NT2/D1 (cell line): Measurements from ENCODE around the gene TMEM164.

Experiments used
- SUZ12 ChIP-seq: IDR thresholded peaks from 2 replicates; pipeline ENCODE4 v1.6.1; 2011; ENCODE audit not compliant: insufficient read length, insufficient read depth; ENCODE audit errors: extremely low read depth
- YY1 ChIP-seq: IDR thresholded peaks from 2 replicates; pipeline ENCODE4 v1.6.1; 2011; ENCODE audit not compliant: insufficient read length, insufficient read depth

DNA sequence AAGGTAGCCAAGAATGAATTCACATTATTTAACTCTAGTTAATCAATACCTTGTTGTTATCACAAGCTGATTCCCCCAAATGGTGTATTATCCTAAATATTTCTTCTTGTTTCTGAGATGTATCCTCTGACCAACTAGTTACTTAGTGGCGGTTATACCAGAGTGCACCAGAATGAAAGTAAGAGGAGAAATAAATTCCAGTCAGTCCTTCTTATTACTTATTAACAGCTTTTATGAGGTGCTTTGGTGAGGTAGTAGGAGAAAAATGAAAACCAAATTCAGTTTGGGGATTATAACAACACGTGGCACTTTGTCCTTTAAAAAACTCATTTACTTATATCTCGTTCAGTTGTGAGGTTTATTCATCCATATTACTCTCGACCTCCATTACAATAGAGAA, 213.1 kb downstream of the TMEM164 start:
- no peak for TF ChIP-seq YY1
- TF ChIP-seq SUZ12 = no peak
